GM18511 (cell line): ENCODE results near the gene WBP1L.
A peak's percentile ranks its signal among the peaks of the same experiment; 100 is the strongest.

Experiments used
- ATAC-seq: cut with Tn5 transposase; IDR thresholded peaks from one replicate; pipeline ENCODE4 v1.9.1; 2021; ENCODE audit warnings: mild to moderate bottlenecking, moderate library complexity; ENCODE audit not compliant: unreplicated experiment

WBP1L gene

GRCh38 chr10:102777711-102778453 is 34.1 kb downstream of the WBP1L start:
- ATAC-seq, result no peak

- no peak for ATAC-seq
Observed at GRCh38 chr10:102778781-102779180, 35.0 kb downstream of the WBP1L start.

- ATAC-seq, result no peak
Observed at GRCh38 chr10:102779680-102780526, 36.2 kb downstream of the WBP1L start.

GRCh38 chr10:102780527-102780808 is 36.7 kb downstream of the WBP1L start:
- no peak for ATAC-seq

DNA sequence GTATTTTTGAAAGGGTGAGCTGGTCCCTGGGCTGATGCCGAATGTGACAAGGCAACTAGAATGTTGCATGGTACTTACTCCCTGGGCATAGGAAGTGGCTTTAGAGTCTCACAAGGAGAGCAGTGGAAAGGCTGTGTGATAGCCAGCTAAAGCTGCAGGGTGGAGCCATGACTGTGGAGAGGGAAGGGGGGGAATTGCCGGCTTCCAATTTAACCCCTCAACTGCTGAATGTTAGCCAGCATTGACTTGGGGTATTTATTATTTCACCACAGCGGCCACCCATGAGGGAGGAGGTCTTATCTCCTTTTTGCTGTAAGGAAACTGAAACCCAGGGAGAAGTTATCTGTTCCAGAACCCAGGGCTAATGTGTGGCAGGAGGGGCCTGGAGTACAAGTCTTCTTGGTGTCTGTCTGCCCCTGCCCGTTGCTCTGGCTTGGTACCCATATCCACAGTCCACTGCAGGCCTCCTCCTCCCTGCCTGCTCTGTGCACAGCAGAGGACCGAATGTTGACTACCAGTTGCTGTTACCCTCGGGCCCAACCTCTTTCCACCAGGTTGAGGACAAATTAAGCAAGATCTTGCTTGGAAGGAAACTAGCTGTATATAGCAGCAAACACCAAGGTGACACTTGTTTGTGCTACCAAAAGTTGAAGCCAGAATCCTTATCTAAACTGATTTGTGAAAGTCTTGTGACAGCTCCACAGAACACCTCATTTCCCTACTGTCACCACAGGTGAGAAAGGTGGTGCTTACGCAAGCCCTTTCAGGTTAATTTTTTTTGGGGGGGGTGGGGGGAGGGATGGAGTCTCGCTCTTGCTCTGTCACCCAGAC is 37.6 kb downstream of the WBP1L start:
- ATAC-seq, result no peak

DNA sequence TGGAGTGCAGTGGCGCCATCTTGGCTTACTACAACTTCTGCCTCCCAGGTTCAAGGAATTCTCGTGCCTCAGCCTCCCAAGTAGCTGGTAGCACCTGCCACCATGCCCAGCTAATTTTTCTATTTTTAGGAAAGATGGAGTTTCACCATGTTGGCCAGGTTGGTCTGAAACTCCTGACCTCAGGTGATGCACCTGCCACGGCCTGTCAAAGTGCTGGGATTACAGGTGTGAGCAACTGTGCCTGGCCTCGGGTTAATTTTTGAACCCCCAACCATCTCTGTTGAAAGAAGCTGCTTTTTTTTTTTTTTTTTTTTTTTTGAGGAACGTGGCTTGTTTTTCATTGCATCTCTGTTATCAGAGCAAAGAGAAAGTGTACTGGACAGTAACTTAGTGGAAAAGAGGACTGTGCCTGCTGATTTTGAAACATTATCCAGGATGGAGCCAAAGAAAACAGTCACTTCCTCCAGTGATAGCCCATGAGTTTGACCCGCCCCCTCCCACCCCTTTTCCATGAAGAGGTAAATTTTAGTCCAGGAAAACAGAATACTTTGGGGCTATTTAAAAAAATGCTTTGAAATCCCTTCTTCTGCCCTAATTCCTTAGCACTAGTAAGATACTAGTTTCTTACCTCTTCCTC is 38.3 kb downstream of the WBP1L start:
- no peak for ATAC-seq

GRCh38 chr10:102782673-102783551 is 39.2 kb downstream of the WBP1L start:
- no peak for ATAC-seq

DNA sequence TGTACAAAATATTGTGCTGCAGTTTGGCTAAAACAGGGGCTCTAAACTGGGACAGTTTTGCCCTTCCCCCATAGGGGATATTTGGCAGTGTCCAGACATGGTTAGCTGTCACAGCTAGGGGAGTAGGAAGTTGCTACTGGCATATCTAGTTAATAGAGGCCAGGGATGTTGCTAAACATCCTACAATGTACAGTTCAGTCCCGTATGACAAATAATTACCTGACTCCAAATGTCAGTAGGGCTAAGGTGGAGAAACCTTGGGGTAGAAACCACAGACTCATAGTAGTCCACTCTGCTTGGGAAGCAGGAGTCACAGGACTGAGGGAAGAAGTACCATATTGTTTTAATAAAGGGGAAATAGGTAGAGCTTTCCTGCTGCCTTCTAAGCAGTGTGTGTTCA is 39.8 kb downstream of the WBP1L start:
- ATAC-seq, result no peak

DNA sequence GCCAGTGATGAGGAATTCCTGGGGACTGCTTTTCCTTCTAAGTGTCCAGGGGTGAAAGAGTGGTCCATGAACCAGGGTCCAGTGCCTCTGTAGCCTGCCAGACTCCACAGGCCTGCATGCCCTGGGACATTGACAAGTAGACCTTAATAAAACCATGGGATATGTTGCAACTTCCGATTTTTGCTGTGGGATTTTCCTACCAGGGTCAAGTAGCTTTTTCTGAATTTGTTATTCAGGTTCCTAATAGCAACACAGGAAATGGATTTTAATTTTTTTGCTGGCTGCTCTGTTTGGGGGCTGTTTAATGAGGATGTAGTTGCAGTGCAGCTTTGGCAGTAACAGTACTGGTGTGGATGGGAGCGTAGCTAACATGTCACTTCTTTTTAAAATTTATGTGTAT is 42.1 kb downstream of the WBP1L start:
- no peak for ATAC-seq

DNA sequence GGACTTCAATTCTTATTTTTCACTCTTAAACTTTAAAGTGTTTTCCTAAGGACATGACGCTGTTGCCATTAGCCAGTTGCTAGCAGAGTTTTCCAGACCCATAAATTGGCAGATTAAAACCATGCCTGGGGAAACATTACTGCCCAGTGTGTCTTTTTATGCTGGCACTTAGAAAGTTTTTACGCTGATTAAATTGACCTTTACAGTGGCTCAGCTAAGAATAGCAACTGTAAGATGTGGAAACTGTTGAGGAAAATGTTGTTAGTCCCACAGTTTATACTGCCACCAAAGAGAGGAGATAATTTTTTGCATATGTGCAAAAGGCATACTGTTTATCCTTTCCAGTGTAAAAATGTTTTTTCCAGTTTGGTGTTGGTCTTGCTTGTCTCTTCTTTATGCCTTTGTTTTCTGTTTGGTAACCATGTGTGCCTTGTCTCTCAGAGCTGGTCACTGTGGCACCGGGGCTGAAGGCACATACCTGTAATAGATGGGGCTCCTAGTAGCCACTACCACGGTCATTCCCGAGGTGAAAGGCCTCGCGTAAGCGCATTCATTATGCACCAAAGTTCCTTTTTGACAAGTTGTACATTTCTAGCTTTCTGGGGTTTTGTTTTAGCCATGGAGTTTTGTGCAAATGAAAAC is 48.1 kb downstream of the WBP1L start:
- no peak for ATAC-seq

GRCh38 chr10:102795453-102796406 is 52.0 kb downstream of the WBP1L start:
- ATAC-seq, result peak; percentile 49

DNA sequence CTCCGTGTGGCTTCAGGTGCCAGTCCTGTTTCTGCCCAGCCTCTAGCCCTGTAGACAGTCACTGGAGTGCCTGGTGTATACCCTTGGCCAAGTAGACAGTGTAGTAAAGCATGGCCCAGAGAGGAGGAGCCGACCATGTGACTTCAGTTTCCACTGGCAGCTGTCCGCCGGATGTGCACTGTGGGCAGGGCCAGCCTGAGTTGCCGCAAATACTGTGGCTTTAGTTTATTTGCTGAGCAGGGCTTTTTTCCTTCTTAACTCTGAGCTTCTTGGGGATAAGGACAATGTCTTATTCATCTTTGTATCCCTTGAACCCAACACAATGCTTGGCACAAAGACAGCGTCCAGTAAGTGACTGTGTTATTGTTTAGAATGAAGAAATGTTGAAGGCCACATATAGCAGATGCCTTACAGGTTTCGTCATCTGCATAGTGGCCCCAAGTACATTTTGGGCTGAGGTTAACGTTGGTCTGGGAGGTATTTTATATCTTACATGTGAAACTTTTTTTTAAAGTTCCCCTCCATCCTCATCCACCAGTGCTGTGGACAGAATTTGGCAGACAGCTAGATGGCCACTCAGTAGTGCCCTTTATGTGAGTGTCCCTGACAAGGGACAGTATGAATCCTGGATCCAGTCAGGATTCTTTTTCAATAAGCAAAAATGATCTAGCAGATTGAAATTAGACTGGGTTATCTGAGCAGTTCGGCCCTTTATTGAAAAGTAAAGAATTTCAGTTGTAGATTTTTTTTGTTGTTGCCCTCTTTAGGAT is 52.8 kb downstream of the WBP1L start:
- ATAC-seq, result peak; percentile 100

GRCh38 chr10:102799691-102800471 is 56.1 kb downstream of the WBP1L start:
- ATAC-seq, result no peak

GRCh38 chr10:102800611-102801335 is 57.0 kb downstream of the WBP1L start:
- ATAC-seq, result no peak

DNA sequence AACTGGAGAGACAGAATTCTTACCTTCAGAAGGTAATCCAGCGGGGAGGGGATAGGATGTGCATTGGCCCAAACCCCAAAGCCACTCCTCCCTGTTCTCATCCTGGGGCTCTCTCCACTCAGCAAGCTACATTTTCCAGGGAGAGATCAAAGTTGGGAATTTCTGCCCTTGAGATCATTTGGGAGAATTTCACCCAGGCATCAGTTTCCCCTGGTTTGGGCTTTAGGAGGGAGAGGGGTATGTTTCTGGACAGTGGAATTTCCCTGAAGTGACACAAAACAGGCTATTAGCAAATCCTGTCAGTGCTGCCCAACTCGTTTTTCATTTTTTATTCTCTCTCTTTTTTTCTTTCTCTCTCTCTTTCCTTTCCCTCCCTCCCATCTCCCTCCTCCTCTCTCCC is 57.7 kb downstream of the WBP1L start:
- no peak for ATAC-seq

GRCh38 chr10:102801978-102802377 is 58.2 kb downstream of the WBP1L start:
- no peak for ATAC-seq
